HK-2 (cell line): Measurements from ENCODE around the gene RACK1.
"Not testable (repeated sequence)": the region's sequence is repeated elsewhere in the genome, so short reads cannot be mapped to it uniquely, and the experiment has no call there.

ENCODE experiments used
- DNase-seq: peaks from one replicate; pipeline ENCODE4 v3.0.0-alpha.2; 2018; ENCODE audit not compliant: unreplicated experiment

Gene RACK1

DNA sequence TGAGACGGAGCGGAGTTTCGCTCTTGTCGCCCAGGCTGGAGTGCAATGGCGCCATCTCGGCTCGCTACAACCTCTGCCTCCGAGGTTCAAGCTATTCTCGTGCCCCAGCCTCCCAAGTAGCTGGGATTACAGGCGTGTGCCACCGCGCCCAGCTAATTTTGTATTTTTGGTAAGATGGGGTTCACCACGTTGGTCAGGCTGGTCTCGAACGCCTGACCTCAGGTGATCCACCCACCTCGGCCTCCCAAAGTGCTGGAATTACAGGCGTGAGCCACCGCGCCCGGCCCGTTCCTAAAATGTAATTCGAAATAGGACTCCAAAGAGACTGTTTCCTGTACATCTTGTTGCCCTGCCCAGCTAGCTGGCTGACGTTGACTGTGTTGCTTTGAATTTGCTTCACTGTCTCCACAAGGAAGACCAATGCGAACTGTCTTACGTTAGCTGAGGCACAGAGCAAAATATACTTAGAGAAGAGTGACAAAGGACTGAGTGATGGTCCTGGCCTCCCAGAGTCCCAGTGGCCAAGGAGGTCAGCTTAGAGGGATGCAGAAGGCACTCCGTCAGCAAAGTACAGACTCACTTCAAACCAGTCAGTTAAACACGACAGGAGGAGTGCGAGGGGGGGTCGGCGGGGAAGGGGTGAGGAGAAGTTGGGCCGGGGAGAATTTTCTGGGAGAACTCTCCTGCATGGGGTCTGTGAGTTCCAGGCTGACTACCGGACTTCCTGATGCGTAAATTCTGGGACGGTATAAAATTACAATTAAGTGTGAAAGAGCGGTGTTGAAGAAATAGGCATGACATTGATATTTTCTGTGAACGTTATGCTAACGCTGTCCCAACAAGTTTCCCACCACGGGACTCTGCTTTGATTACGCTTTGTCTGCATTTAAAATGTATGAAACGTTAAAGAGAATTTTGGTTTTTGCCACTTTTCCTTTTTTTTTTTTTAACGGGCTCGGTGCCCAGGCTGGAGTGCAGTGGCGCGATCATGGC, 27.4 kb downstream of the RACK1 start:
- DNase-seq = no peak

DNA sequence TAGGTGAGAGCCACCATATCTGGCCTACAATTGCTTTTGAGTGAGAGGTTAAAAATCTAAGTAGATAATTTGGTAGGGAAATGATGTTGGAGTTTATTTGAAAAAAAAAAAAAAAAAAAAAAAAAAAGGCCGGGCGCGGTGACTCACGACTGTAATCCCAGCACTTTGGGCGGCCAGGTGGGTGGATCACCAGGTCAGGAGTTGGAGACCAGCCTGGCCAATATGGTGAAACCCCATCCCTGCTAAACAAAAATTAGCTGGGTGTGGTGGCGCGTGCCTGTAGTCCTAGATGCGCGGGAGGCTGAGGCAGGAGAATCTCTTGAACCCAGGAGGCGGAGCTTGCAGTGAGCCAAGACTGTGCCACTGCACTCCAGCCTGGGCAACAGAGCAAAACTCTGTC, 29.5 kb downstream of the RACK1 start:
- not testable (repeated sequence) for DNase-seq

DNA sequence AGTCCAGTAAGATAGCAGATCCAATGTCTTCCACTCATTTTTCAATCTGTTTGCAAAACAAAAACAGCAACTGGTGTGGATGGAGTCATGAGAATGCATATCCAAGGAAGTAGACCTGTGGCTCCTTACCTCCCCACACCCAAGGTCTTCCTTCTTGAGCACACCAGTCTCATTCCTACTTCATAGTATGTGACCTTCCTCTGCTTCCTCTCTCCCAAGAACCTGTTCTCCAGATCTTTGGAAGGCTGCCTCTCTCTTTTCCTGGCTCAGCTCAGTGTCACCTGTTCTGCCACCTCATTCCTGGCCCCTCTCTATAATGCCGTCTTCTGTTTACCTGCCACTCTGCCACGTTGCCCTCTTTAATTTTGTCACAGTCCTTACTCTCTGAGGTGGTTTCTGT, 30.8 kb downstream of the RACK1 start:
- DNase-seq = no peak

DNA sequence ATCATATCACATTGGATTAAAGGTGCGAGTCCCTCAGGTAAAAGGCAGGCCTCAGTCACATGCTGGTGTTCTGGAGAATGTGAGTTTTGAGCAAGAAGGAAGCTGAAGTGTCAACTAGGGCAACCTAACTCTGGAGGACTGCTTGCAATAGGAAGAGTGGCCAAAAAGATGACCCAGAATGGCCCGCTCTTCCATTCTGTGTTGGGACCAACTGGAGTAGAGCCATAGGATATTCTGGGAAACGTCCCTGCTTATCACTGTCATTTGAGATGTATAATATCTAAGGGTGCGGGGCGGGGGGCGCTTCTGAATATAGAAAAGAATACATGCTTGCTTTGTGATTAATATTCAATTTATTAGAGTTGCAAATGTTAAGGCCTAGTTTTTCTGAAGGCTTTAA, 31.6 kb downstream of the RACK1 start:
- no peak for DNase-seq

GRCh38 chr5:181211208-181211607, 32.5 kb downstream of the RACK1 start:
- DNase-seq = no peak

GRCh38 chr5:181210698-181211097, 33.0 kb downstream of the RACK1 start:
- DNase-seq = not testable (repeated sequence)

DNA sequence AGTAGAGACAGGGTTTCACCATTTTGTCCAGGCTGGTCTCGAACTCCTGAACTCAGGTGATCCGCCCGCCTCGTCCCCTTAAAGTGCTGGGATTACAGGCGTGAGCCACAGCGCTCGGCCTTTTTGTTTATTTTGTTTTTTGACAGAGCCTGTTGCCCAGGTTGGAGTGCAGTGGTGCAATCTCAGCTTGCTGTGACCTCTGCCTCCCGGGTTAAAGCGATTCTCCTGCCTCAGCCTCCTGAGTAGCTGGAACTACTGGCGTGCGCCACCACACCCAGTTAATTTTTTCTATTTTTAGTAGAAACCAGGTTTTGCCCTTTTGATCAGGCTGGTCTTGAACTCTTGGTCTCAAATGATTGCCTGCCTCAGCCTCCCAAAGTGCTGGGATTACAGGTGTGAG, 33.6 kb downstream of the RACK1 start:
- DNase-seq = not testable (repeated sequence)

GRCh38 chr5:181209006-181209405, 34.7 kb downstream of the RACK1 start:
- DNase-seq = not testable (repeated sequence)

DNA sequence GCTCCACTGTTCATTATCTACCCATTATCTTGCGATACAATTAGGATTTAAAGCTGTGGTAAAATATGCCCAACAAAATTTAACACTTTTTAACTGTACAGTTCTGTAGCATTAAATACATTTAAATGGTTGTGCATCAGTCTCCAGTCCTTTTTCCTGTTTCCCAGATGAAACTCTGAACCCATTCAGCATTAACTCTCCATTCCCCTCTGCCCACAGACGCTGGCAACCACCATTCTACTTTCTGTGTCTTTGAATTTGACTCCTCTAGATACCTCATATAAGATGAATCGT, 35.8 kb downstream of the RACK1 start:
- DNase-seq = no peak

DNA sequence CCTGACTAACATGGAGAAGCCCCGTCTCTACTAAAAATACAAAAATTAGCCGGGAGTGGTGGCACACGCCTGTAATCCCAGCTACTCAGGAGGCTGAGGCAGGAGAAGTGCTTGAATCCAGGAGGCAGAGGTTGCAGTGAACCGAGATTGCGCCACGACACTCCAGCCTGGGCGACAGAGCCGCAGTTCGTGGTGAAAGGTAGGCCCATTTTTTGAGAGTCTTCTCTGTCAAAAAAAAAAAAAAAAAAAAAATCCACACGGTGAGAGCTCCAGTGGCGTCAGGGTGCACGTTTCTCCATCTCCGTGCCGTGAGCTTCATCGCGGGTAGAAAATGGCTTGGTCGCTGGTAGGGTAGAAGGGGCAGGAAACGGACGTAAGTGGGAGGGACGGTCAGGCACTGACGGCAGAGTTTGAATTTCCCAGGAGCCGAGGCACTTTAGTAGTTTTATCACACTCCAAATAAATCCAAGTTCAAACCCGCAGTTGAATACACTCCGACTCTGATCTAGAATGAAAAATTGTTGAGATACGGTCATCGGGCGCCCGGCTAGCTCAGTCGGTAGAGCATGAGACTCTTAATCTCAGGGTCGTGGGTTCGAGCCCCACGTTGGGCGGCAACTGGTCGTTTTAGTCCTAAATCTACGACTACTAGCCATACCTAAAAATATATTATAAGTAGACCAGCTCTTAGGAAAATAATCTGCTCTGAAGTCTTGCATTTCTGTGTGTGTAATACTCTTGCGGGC, 36.3 kb downstream of the RACK1 start:
- DNase-seq = peak; percentile 87

GRCh38 chr5:181205761-181206649, 37.7 kb downstream of the RACK1 start:
- peak; percentile 42 for DNase-seq

GRCh38 chr5:181204826-181205760, 38.6 kb downstream of the RACK1 start, which contains the start of gene TRIM7:
TSS of gene TRIM7 (minus strand) at chr5:181205196. CDS start at chr5:181205110, 86 bp downstream.
- peak; percentile 51 for DNase-seq

- peak; percentile 29 for DNase-seq
Observed at GRCh38 chr5:181204113-181204825, 39.4 kb downstream of the RACK1 start.

DNA sequence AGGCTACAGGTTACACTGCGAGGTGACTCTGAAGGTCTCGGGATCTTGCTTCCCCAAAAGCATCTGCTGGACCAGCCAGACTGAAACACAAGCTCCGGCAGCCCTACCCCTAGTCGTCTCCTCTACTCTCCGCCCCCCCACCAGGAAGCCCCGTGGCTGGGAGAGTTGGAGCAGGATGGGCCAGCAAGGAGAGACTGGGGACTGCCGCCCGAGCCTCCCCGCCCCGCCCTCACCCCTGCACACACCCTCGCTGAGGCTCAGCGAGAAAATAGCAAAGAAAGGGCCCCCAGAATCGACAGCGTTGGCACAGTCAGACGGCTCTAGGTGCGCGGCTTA, 40.0 kb downstream of the RACK1 start:
- no peak for DNase-seq

DNA sequence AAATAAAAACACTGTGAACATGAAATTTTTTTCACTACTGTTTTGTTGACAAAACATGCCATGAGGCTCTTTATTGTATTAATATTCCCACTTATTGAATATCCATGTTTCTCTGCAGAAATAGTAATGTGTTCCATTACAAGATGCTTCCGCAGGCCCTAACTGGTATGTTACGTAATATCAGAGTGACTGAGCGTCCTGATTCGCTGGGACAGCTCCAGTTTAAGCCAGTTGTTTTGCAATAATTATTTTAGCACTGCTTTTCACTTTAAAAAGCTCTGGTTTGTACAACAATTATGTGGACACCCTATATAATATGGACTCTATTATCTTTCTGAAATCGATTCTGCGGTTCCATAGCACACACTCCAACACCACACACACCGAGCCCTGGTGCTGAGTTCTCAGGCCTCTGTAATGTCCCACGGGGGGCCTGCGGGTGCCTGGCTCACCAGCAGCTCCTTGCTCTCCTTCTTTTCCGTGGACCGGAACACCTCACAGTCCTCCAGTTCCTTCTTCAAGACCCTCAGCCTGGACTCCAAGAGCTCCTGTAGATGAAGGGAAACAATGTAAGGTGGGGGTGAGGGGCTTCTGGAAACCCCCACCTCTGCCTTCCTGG, 40.5 kb downstream of the RACK1 start:
- DNase-seq = no peak

DNA sequence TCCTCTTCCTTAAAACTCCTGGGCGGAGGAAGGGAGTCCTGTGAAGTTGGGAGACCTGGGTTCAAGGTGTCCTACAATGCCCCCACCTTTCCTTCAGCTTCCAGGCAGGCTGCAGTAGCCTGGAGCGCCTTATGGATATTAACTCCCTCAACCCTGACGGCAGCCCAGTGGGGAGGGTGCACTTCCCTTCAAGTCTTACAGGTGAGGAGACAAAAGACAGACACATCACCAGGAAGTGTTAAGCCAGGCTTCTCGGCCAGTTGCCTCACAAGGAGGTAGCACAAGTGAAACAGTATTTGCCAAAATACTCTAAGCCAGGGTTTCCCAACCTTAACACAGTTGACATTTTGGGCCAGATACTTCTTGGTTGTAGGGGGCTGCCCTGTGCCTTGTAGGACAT, 42.9 kb downstream of the RACK1 start:
- no peak for DNase-seq

DNA sequence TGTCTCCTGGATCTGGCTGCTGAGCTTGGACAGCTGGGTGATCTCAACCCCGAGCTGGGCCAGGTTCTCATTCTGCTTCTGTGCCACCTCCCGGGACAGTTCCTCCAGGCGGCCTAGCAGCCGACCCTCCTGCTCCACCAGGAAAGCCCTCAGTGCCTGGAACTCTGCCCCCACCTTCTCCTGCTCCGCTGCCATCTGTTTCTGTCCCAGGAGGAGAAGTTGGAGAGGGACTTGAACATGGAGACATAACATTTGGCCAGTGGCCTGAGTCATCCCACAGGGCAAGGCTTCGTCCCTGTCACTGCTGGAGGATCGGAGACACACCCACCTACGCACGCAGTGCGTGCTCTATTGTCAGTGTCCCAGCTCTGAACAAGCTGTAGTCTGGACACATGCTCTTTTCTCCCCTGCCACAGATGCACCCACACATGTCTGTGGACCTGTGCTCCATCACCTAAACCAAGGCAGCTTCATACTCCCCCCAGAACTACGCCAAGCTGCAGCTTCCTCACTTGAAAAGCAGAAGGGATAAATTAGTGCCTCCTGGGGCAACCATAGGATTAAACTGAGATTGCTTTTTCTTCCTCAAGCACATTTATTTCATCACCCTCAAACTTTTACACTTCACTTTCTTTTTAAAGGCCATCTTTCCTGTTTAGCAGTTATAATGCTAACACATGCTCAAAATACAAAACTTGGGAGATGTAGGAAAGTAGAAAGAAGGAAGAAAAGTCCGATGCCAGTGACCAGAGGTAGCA, 43.6 kb downstream of the RACK1 start:
- DNase-seq = no peak

GRCh38 chr5:181198905-181199519, 44.7 kb downstream of the RACK1 start:
- no peak for DNase-seq
